ENCODE measurements around the gene LRRC18.

DNA sequence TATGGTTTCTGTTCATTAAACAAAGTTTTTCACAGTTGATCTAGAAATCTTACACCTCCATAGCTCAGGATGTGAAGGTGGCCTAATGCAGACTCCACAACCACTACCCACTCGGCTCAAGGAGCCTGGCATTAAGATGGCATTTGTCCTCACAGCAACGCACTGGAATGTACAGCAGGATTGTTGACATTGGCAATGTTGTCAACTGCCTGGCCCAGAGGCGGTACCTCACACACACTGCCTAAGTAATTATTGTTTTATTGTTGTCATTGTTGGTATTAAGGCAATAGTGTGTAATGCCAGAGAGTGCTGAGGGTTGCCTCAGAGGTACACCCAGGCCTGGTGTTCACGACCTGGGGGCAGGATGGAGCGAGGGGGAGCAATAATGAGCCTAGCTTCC, 38.3 kb downstream of the LRRC18 start:
- TF ChIP-seq RAD21 (conservative IDR thresholded peaks at IDR 0.05 in 1 of 2, IDR thresholded peaks at IDR 0.05 in 1 of 2) (no peak), RCOR1 (IDR thresholded peaks at IDR 0.05; ENCODE audit: low read depth, low read length) (no peak)
- TF ChIP-seq, protein P1, sequence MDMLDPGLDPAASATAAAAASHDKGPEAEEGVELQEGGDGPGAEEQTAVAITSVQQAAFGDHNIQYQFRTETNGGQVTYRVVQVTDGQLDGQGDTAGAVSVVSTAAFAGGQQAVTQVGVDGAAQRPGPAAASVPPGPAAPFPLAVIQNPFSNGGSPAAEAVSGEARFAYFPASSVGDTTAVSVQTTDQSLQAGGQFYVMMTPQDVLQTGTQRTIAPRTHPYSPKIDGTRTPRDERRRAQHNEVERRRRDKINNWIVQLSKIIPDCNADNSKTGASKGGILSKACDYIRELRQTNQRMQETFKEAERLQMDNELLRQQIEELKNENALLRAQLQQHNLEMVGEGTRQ (IDR thresholded peaks at IDR 0.05), result no peak
- TF ChIP-seq, protein P2, sequence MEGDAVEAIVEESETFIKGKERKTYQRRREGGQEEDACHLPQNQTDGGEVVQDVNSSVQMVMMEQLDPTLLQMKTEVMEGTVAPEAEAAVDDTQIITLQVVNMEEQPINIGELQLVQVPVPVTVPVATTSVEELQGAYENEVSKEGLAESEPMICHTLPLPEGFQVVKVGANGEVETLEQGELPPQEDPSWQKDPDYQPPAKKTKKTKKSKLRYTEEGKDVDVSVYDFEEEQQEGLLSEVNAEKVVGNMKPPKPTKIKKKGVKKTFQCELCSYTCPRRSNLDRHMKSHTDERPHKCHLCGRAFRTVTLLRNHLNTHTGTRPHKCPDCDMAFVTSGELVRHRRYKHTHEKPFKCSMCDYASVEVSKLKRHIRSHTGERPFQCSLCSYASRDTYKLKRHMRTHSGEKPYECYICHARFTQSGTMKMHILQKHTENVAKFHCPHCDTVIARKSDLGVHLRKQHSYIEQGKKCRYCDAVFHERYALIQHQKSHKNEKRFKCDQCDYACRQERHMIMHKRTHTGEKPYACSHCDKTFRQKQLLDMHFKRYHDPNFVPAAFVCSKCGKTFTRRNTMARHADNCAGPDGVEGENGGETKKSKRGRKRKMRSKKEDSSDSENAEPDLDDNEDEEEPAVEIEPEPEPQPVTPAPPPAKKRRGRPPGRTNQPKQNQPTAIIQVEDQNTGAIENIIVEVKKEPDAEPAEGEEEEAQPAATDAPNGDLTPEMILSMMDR (IDR thresholded peaks at IDR 0.05), result no peak
